Heart right ventricle (tissue), 16 donors: ENCODE results near the gene OTULIN. TPM values are rescaled to one million over a fixed set of nuclear protein-coding genes. Genes with fewer than 3 reads are reported as not detected.

Experiments used
- ATAC-seq, 8 donors: fragments of 200-7000 bp; cut with Tn5 transposase; one replicate each; pipeline ENCODE4 v1.9.1; 2020; ENCODE audit warnings: mild to moderate bottlenecking in 8 of 8, moderate library complexity in 8 of 8, moderate number of reproducible peaks in 1 of 8
- DNase-seq, 2 donors: peaks; one replicate each; pipeline ENCODE4 v3.0.0-alpha.2; 2020
- H3K27ac ChIP-seq, 10 donors: fragments of 200-600 bp; sonication (generic) in 2 of 10; one replicate each; pipeline versions ENCODE4 v1.5.0 to v1.8.0; 2020 to 2022; ENCODE audit warnings: mild to moderate bottlenecking in 3 of 10
- H3K27me3 ChIP-seq, 7 donors: fragments of 200-600 bp; one replicate each; pipeline ENCODE4 v1.8.0; 2021 to 2022; ENCODE audit warnings: mild to moderate bottlenecking in 2 of 7
- H3K36me3 ChIP-seq, 9 donors: fragments of 200-600 bp; sonication (generic) in 1 of 9; one replicate each; pipeline versions ENCODE4 v1.5.0 to v1.8.0; 2020 to 2022; ENCODE audit warnings: mild to moderate bottlenecking in 2 of 9
- H3K4me1 ChIP-seq, 9 donors: fragments of 200-600 bp; sonication (generic) in 1 of 9; one replicate each; pipeline versions ENCODE4 v1.5.0 to v1.8.0; 2020 to 2022; ENCODE audit warnings: mild to moderate bottlenecking in 4 of 9
- H3K4me3 ChIP-seq, 10 donors: fragments of 200-600 bp; sonication (generic) in 2 of 10; one replicate each; pipeline versions ENCODE4 v1.5.0 to v1.8.0; 2020 to 2022; ENCODE audit warnings: mild to moderate bottlenecking in 7 of 10, moderate library complexity in 2 of 10
- H3K9me3 ChIP-seq, 11 donors: fragments of 200-600 bp in 10 of 11; sonication (generic) in 2 of 11; one replicate each; pipeline versions ENCODE4 v1.5.0 to v1.8.0; 2013 to 2022; ENCODE audit warnings: mild to moderate bottlenecking in 2 of 11, control low read depth in 1 of 11, moderate library complexity in 1 of 11
- WGBS, 2 donors: extraction: QIAGEN DNeasy Blood & Tissue Kit; methylation state at CpG; one replicate each; pipeline ENCODE4 v1.1.7; 2013; ENCODE audit warnings: inconsistent platforms in 1 of 2; 5-methylcytosine and 5-hydroxymethylcytosine counted together
- intact Hi-C, 10 donors: fragments of 100-400 bp; cut with DNase I; formaldehyde crosslinking; loops; one replicate each; pipeline versions ENCODE4 v1.11.1 to v1.14.2; 2022
- long read RNA-seq, 3 donors: library from polyadenylated mRNA; unstranded; transcript quantifications; one replicate each; pipeline ENCODE4 v2.0.0, GENCODE V29; 2020 to 2021
- polyA plus RNA-seq, 2 donors: library from polyadenylated mRNA; stranded (reverse); fragments of 200-250 nt; gene quantifications; one replicate each; pipeline ENCODE4 v1.2.3, GENCODE V29; 2013
- total RNA-seq, 10 donors: library from RNA; stranded (reverse); fragmentation: NEBNext Ultra II Directional in 3 of 10; extraction: Animal tissue kit (Norgen Biotek cat#: 25700) in 3 of 10; gene quantifications; one replicate each; pipeline versions ENCODE4 v1.2.1 to v1.2.4, GENCODE V29; 2021 to 2023
- TF ChIP-seq, protein P1 (sequence below), 9 donors: fragments of 200-600 bp; sonication (generic) in 2 of 9; IDR thresholded peaks; one replicate each; pipeline versions ENCODE4 v1.5.0 to v1.8.0; 2021 to 2022; ENCODE audit warnings: antibody characterized with exemption in 9 of 9, mild to moderate bottlenecking in 5 of 9, moderate library complexity in 1 of 9
- donor health status: Arrhythmogenic right ventricular cardiomyopathy.
- donor health status: ischemic (EF 13 %, LVEDD 7.1; RV severe dilation, severe dysfunction).
- donor health status: healthy with polysubstance abuse.
- donor health status: DM: no; HTN: yes; CAD: no.
- donor health status: DM: no; HTN: no; CAD: no.
- donor health status: ischemic (EF 25% LVEDD 6.9; RV normal size, moderate dysfunction).
- donor health status: ischemic (EF 25% LVEDD 5.7; RV mildly dilated, moderate dysfunction).
- donor health status: healthy.
- donor health status: DM: yes; HTN: yes; CAD: no.
- donor health status: Ischemic cardiomyopathy.
- donor health status: ischemic (EF 35%, LVEDD 5.7; RV mildly dilated, moderate dysfunction).
- donor health status: nonischemic (EF 11% LVEDD 7.7; RV severe dilation, severe dysfunction).
- donor health status: DM: yes; HTN: yes; CAD: no.
- donor health status: PGD.
- donor health status: ischemic (EF 29% LVEDD 5.4; RV normal size, mild dysfunction).
- donor health status: nonischemic (EF 23%, LVEDD 6.1; RV moderate dilation, normal function).

OTULIN gene
- total RNA-seq (10 to 100 TPM; 15.2 to 35.1 (median 25.9) TPM), polyA plus RNA-seq (1 to 10 TPM; 4.4 to 5.8 TPM)
- long read RNA-seq, donor 1, full-length matches to known transcripts: 16 of 26 reads
- long read RNA-seq, donor 1, partial matches to known transcripts: 2 of 26 reads
- long read RNA-seq, donor 1, other reads (novel, unspliced or antisense): 8 of 26 reads
- long read RNA-seq, donor 2, full-length matches to known transcripts: 9 of 14 reads
- long read RNA-seq, donor 2, partial matches to known transcripts: 4 of 14 reads
- long read RNA-seq, donor 2, other reads (novel, unspliced or antisense): 1 of 14 reads
- long read RNA-seq, donor 3, partial matches to known transcripts: 4 of 10 reads
- long read RNA-seq, donor 3, other reads (novel, unspliced or antisense): 6 of 10 reads

DNA sequence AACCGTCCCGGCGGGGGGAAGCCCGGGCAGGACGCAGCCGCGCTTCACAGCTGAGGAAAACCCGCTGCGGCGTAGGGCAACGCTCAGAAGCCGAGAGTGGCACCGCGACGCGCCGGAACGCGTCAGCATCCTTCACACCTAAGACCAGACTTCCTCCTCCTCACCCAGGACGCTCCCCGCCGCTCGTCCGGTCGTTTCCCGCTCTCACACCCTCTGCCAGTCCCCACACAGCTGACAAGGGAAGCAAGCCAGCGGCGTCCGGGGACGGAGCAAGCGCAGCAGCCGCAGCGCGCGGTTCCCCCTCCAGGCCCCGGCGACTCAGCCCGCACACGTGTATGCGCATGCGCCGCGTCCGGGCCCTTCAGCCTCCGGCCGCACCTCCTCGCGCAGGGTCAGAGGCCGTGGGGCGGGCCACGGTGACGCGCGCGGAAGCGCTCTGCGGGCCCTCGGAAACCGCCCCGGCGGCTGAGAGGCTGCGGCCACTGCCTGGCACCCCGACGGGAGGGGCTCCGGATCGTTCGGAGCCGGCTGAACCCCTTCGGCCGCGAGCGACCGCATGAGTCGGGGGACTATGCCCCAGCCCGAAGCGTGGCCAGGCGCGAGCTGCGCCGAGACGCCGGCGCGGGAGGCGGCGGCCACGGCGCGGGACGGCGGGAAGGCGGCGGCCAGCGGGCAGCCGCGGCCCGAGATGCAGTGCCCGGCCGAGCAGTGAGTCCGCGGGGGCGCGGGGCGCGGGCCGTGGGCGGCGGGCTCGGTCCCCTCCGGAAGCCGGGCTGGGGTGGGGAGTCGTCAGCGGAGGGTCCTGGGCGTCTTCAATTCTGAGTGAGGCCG, at the start of gene OTULIN:
Gene OTULIN (plus strand): TSS at position 449 of the 831 bp plus-strand sequence. CDS start 108 bp downstream, at position 557.
- DNase-seq (peak; percentile 90 to 93), ATAC-seq (peak; percentile 94 to 98 (median 97))
- TF ChIP-seq, protein P1, sequence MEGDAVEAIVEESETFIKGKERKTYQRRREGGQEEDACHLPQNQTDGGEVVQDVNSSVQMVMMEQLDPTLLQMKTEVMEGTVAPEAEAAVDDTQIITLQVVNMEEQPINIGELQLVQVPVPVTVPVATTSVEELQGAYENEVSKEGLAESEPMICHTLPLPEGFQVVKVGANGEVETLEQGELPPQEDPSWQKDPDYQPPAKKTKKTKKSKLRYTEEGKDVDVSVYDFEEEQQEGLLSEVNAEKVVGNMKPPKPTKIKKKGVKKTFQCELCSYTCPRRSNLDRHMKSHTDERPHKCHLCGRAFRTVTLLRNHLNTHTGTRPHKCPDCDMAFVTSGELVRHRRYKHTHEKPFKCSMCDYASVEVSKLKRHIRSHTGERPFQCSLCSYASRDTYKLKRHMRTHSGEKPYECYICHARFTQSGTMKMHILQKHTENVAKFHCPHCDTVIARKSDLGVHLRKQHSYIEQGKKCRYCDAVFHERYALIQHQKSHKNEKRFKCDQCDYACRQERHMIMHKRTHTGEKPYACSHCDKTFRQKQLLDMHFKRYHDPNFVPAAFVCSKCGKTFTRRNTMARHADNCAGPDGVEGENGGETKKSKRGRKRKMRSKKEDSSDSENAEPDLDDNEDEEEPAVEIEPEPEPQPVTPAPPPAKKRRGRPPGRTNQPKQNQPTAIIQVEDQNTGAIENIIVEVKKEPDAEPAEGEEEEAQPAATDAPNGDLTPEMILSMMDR (IDR thresholded peaks at IDR 0.05): no peak
- Histone ChIP-seq H3K9me3 (no peaks in the 10 kb centered on the region), H3K4me1 (peaks cover 6 to 53% (median 40%) of the 10 kb centered on the region in 9 donors), H3K27me3 (no peaks in the 10 kb centered on the region), H3K36me3 (peaks cover 0 to 14% (median 0%) of the 10 kb centered on the region in 9 donors), H3K27ac (peak within 1 kb of the TSS; percentile 86 to 98 (median 94)), H3K4me3 (peak within 1 kb of the TSS; percentile 57 to 82 (median 68))
- intact Hi-C loops: loop anchor here in 1 of 10 donors (5.0 kb wide), 1 partner anchor 272 kb away; no protein-coding TSS in a partner anchor
- 0% methylated on average over 103 to 115 of the region's 115 CpGs for WGBS, 2 donors

GRCh38 chr5:14615365-14615764, 49.2 kb upstream of the OTULIN start:
- H3K36me3 ChIP-seq: peaks cover 0 to 64% (median 0%) of the 10 kb centered on the region in 9 donors
- TF ChIP-seq, protein P1 (IDR thresholded peaks at IDR 0.05): no peak
- no peak overlapping the region for H3K4me3 ChIP-seq
- H3K4me1 ChIP-seq: no peaks in the 10 kb centered on the region
- intact Hi-C loops: no loop called here
- H3K27me3 ChIP-seq: no peaks in the 10 kb centered on the region
- 91 to 92% methylated on average over 4 of the region's 4 CpGs for WGBS, 2 donors
- ATAC-seq: no peak
- no peaks in the 10 kb centered on the region for H3K9me3 ChIP-seq
- DNase-seq: no peak
- H3K27ac ChIP-seq: no peak overlapping the region

DNA sequence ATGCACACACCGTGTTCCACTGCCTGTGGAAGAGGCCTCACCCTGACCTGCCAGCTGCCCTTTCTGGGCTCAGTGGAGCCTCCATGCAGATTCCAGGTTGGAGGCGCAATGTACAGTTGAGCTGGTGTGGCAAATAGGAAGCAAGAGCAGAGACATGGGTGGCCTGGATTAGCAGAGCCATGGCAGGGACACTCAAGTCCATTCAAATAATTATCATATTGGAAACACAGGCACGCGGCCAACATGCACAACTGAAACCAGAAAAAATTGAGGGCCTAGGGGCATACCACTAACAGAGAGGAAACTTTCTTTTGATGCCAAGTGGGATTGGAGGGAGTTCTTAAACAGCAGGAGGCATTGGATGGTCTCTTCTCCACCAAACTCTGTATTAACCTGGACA, 47.1 kb upstream of the OTULIN start:
- H3K4me1 ChIP-seq: no peaks in the 10 kb centered on the region
- peaks cover 0 to 51% (median 0%) of the 10 kb centered on the region in 9 donors for H3K36me3 ChIP-seq
- no peak for DNase-seq
- TF ChIP-seq, protein P1 (IDR thresholded peaks at IDR 0.05): no peak
- intact Hi-C loops: no loop called here
- 89 to 94% methylated on average over 4 of the region's 4 CpGs for WGBS, 2 donors
- H3K9me3 ChIP-seq: peaks cover 0 to 13% (median 0%) of the 10 kb centered on the region in 11 donors
- no peak overlapping the region for H3K27ac ChIP-seq
- no peak for ATAC-seq
- no peak overlapping the region for H3K4me3 ChIP-seq
- no peaks in the 10 kb centered on the region for H3K27me3 ChIP-seq

DNA sequence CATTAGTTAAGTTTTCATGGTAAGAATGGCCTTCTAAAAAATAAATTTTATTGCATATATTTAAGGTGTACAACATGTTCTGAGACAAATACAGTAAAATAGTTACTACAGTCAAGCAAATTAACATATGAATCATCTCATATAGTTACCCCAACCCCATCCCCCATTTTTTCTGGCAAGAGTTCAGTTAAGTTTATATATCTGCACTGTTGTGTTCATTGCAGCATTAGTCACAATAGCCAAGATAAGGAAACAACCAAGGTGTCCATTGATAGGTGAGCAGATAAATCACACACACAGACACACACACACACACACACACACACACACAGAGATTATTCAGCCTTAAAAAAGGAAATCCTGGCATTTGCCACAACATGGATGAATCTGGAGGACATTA, 37.2 kb upstream of the OTULIN start:
- intact Hi-C loops: no loop called here
- Histone ChIP-seq H3K4me1 (no peaks in the 10 kb centered on the region), H3K4me3 (no peak overlapping the region), H3K27ac (no peak overlapping the region), H3K27me3 (no peaks in the 10 kb centered on the region), H3K36me3 (no peaks in the 10 kb centered on the region), H3K9me3 (peaks cover 0 to 5% (median 0%) of the 10 kb centered on the region in 11 donors)
- ATAC-seq (no peak), DNase-seq (no peak)
- TF ChIP-seq, protein P1 (IDR thresholded peaks at IDR 0.05): no peak
